WTC11 (cell line): ENCODE results near the gene PIAS2. TPM values are rescaled to one million over a fixed set of nuclear protein-coding genes. Genes with fewer than 3 reads are reported as not detected.

Experiments
- ATAC-seq: fragments of 200-7000 bp; cut with Tn5 transposase; 2 replicates; pipeline ENCODE4 v1.10.0; 2021; ENCODE audit warnings: mild to moderate bottlenecking, moderate library complexity
- CTCF ChIA-PET: fragments of 300-600 bp; sonication (Branson Sonifier 250); formaldehyde crosslinking; loops from one replicate; lab custom pipeline; 2021; ENCODE audit warnings: antibody characterized with exemption; lab: Charles Lee
- POLR2A ChIA-PET: fragments of 350-600 bp; sonication (Branson Sonifier 250); formaldehyde crosslinking; loops from one replicate; lab custom pipeline; 2021; ENCODE audit warnings: antibody characterized with exemption; lab: Charles Lee
- DNase-seq: peaks from one replicate; pipeline ENCODE4 v3.0.0; 2021; ENCODE audit warnings: low spot score
- H3K27ac Mint-ChIP-seq: 2 replicates; pipeline ENCODE4 v1.8.0; 2021; ENCODE audit warnings: mixed read lengths
- H3K27me3 Mint-ChIP-seq: 2 replicates; pipeline ENCODE4 v1.8.0; 2021; ENCODE audit warnings: low read depth, mild to moderate bottlenecking, moderate library complexity, mixed read lengths
- H3K36me3 Mint-ChIP-seq: 2 replicates; pipeline ENCODE4 v1.8.0; 2021; ENCODE audit warnings: mixed read lengths
- H3K4me1 Mint-ChIP-seq: 2 replicates; pipeline ENCODE4 v1.8.0; 2022; ENCODE audit warnings: mixed read lengths
- H3K4me3 Mint-ChIP-seq: 2 replicates; pipeline ENCODE4 v1.8.0; 2021; ENCODE audit warnings: mild to moderate bottlenecking, moderate library complexity, mixed read lengths
- H3K9me3 Mint-ChIP-seq: 2 replicates; pipeline ENCODE4 v1.8.0; 2021; ENCODE audit warnings: mixed read lengths
- FOXK1 ChIP-seq: sonication (generic); formaldehyde crosslinking; IDR thresholded peaks from 2 replicates; pipeline ENCODE4 v1.8.0; 2022; ENCODE audit warnings: mild to moderate bottlenecking, moderate library complexity, missing genetic modification reagents
- FOXP1 ChIP-seq: sonication (generic); formaldehyde crosslinking; IDR thresholded peaks from 2 replicates; pipeline ENCODE4 v1.8.0; 2022; ENCODE audit warnings: missing genetic modification reagents, mild to moderate bottlenecking, moderate library complexity, borderline replicate concordance
- GRHL2 ChIP-seq: fragments of 250-450 bp; sonication (Bioruptor Pico); IDR thresholded peaks from 2 replicates; pipeline ENCODE4 v1.8.0; 2022; ENCODE audit warnings: mild to moderate bottlenecking, moderate library complexity; ENCODE audit not compliant: insufficient replicate concordance, severe bottlenecking
- GTF2I ChIP-seq: fragments of 250-450 bp; sonication (Bioruptor Pico); conservative IDR thresholded peaks from 2 replicates; pipeline ENCODE4 v1.4.0; 2021; ENCODE audit warnings: mild to moderate bottlenecking
- NFYB ChIP-seq: sonication (generic); formaldehyde crosslinking; conservative IDR thresholded peaks from 2 replicates; pipeline ENCODE4 v1.8.0; 2022; ENCODE audit warnings: low read depth, missing genetic modification reagents
- SMAD3 ChIP-seq: sonication (generic); formaldehyde crosslinking; IDR thresholded peaks from 2 replicates; pipeline ENCODE4 v1.8.0; 2022; ENCODE audit warnings: missing genetic modification reagents, mild to moderate bottlenecking, borderline replicate concordance
- TEAD1 ChIP-seq: sonication (generic); formaldehyde crosslinking; IDR thresholded peaks from 2 replicates; pipeline ENCODE4 v1.8.0; 2022; ENCODE audit warnings: mild to moderate bottlenecking, missing genetic modification reagents
- TEAD4 ChIP-seq: sonication (generic); formaldehyde crosslinking; IDR thresholded peaks from 2 replicates; pipeline ENCODE4 v1.8.0; 2022; ENCODE audit warnings: mild to moderate bottlenecking, missing genetic modification reagents
- ZBTB21 ChIP-seq: sonication (generic); formaldehyde crosslinking; IDR thresholded peaks from 2 replicates; pipeline ENCODE4 v1.8.1; 2023; ENCODE audit warnings: mild to moderate bottlenecking, missing genetic modification reagents, borderline replicate concordance
- ZNF232 ChIP-seq: sonication (generic); formaldehyde crosslinking; IDR thresholded peaks from 2 replicates; pipeline ENCODE4 v1.8.0; 2022; ENCODE audit warnings: mild to moderate bottlenecking, missing genetic modification reagents
- total RNA-seq: library from RNA; stranded (reverse); gene quantifications from 3 replicates; pipeline ENCODE4 v1.2.3, GENCODE V29; 2021
- TF ChIP-seq, protein P1 (sequence below): sonication (generic); formaldehyde crosslinking; IDR thresholded peaks from 2 replicates; pipeline ENCODE4 v1.8.0; 2023; ENCODE audit warnings: missing genetic modification reagents, mild to moderate bottlenecking, borderline replicate concordance
- TF ChIP-seq, protein P2 (sequence below): sonication (generic); formaldehyde crosslinking; IDR thresholded peaks from 2 replicates; pipeline ENCODE4 v1.8.1; 2023; ENCODE audit warnings: mild to moderate bottlenecking, missing genetic modification reagents, moderate library complexity
- TF ChIP-seq, protein P3 (sequence below): sonication (generic); formaldehyde crosslinking; IDR thresholded peaks from 2 replicates; pipeline ENCODE4 v1.8.0; 2022; ENCODE audit warnings: mild to moderate bottlenecking, missing genetic modification reagents
- TF ChIP-seq, protein P4 (sequence below): sonication (generic); formaldehyde crosslinking; IDR thresholded peaks from 2 replicates; pipeline ENCODE4 v1.8.1; 2023; ENCODE audit warnings: mild to moderate bottlenecking, missing genetic modification reagents, borderline replicate concordance

The PIAS2 gene
- total RNA-seq, 1 experiment from 2014 or later = 50.7 TPM

DNA sequence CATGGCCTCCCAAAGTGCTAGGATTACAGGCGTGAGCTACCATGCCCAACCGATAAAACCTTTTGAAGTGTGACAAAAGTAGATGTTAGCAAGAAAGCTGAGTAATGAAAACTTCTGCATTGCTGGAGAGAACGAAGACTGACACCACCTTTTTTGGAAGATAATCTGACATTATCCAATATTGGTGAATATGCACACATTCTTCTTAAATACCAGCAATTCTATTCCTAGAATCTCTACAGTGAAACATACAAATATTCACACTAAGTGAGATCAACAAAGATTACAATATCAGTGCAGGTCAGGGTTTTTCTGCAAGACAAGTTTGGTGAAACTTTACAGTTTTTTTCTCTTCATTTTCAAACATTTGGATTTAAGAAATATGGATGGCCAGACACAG, 7.8 kb downstream of the PIAS2 start:
- H3K9me3 Mint-ChIP-seq = peaks cover 15% of the 10 kb centered on the region
- peaks cover 51% of the 10 kb centered on the region for H3K4me1 Mint-ChIP-seq
- CTCF ChIA-PET = no interaction called here
- H3K27ac Mint-ChIP-seq = peak overlapping the region; percentile 20; the same call in 1 of the 2 replicates
- TF ChIP-seq, protein P1, sequence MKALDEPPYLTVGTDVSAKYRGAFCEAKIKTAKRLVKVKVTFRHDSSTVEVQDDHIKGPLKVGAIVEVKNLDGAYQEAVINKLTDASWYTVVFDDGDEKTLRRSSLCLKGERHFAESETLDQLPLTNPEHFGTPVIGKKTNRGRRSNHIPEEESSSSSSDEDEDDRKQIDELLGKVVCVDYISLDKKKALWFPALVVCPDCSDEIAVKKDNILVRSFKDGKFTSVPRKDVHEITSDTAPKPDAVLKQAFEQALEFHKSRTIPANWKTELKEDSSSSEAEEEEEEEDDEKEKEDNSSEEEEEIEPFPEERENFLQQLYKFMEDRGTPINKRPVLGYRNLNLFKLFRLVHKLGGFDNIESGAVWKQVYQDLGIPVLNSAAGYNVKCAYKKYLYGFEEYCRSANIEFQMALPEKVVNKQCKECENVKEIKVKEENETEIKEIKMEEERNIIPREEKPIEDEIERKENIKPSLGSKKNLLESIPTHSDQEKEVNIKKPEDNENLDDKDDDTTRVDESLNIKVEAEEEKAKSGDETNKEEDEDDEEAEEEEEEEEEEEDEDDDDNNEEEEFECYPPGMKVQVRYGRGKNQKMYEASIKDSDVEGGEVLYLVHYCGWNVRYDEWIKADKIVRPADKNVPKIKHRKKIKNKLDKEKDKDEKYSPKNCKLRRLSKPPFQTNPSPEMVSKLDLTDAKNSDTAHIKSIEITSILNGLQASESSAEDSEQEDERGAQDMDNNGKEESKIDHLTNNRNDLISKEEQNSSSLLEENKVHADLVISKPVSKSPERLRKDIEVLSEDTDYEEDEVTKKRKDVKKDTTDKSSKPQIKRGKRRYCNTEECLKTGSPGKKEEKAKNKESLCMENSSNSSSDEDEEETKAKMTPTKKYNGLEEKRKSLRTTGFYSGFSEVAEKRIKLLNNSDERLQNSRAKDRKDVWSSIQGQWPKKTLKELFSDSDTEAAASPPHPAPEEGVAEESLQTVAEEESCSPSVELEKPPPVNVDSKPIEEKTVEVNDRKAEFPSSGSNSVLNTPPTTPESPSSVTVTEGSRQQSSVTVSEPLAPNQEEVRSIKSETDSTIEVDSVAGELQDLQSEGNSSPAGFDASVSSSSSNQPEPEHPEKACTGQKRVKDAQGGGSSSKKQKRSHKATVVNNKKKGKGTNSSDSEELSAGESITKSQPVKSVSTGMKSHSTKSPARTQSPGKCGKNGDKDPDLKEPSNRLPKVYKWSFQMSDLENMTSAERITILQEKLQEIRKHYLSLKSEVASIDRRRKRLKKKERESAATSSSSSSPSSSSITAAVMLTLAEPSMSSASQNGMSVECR (CRISPR knock-in tag) = no peak
- TF ChIP-seq, protein P2, sequence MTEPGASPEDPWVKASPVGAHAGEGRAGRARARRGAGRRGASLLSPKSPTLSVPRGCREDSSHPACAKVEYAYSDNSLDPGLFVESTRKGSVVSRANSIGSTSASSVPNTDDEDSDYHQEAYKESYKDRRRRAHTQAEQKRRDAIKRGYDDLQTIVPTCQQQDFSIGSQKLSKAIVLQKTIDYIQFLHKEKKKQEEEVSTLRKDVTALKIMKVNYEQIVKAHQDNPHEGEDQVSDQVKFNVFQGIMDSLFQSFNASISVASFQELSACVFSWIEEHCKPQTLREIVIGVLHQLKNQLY (CRISPR knock-in tag) = no peak
- TF ChIP-seq ZNF232 (CRISPR knock-in tag) (no peak), NFYB (CRISPR knock-in tag) (no peak), ZBTB21 (CRISPR knock-in tag) (no peak), TEAD1 (no peak), FOXP1 (CRISPR knock-in tag) (no peak)
- TF ChIP-seq, protein P3, sequence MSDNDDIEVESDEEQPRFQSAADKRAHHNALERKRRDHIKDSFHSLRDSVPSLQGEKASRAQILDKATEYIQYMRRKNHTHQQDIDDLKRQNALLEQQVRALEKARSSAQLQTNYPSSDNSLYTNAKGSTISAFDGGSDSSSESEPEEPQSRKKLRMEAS (CRISPR knock-in tag) = no peak
- TF ChIP-seq, protein P4, sequence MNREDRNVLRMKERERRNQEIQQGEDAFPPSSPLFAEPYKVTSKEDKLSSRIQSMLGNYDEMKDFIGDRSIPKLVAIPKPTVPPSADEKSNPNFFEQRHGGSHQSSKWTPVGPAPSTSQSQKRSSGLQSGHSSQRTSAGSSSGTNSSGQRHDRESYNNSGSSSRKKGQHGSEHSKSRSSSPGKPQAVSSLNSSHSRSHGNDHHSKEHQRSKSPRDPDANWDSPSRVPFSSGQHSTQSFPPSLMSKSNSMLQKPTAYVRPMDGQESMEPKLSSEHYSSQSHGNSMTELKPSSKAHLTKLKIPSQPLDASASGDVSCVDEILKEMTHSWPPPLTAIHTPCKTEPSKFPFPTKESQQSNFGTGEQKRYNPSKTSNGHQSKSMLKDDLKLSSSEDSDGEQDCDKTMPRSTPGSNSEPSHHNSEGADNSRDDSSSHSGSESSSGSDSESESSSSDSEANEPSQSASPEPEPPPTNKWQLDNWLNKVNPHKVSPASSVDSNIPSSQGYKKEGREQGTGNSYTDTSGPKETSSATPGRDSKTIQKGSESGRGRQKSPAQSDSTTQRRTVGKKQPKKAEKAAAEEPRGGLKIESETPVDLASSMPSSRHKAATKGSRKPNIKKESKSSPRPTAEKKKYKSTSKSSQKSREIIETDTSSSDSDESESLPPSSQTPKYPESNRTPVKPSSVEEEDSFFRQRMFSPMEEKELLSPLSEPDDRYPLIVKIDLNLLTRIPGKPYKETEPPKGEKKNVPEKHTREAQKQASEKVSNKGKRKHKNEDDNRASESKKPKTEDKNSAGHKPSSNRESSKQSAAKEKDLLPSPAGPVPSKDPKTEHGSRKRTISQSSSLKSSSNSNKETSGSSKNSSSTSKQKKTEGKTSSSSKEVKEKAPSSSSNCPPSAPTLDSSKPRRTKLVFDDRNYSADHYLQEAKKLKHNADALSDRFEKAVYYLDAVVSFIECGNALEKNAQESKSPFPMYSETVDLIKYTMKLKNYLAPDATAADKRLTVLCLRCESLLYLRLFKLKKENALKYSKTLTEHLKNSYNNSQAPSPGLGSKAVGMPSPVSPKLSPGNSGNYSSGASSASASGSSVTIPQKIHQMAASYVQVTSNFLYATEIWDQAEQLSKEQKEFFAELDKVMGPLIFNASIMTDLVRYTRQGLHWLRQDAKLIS (CRISPR knock-in tag) = no peak
- ATAC-seq (no peak), DNase-seq (no peak)
- H3K36me3 Mint-ChIP-seq = peaks cover 30% of the 10 kb centered on the region
- POLR2A ChIA-PET = no interaction called here
- no peaks in the 10 kb centered on the region for H3K27me3 Mint-ChIP-seq
- H3K4me3 Mint-ChIP-seq = no peak overlapping the region

DNA sequence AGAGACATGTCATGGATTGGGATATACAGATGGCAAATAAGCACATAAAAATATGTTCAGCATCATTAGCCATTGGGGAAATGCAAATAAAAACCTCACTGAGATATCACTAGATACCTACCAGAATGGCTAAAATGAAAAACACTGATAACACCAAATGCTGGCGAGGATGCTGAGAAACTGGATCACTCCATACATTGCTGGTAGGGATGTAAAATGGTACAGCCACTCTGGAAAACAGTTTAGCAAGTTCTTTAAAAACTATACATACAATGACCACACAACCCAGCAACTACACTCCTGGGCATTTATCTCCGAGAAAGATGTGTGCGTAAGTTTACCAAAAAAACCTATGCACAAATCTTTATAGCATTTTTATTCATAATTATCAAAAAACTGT, 13.9 kb downstream of the PIAS2 start:
- H3K9me3 Mint-ChIP-seq = peaks cover 15% of the 10 kb centered on the region
- peaks cover 40% of the 10 kb centered on the region for H3K36me3 Mint-ChIP-seq
- ATAC-seq (no peak), DNase-seq (no peak)
- ChIA-PET CTCF (no interaction called here), POLR2A (no interaction called here)
- no peaks in the 10 kb centered on the region for H3K27me3 Mint-ChIP-seq
- no peak for TF ChIP-seq FOXP1 (CRISPR knock-in tag)
- no peak for TF ChIP-seq GRHL2 (CRISPR knock-in tag)
- 0 out of 2 replicates have a peak, but pooled peaks have one; percentile 55 for TF ChIP-seq GTF2I (CRISPR knock-in tag)
- no peak for TF ChIP-seq SMAD3
- TF ChIP-seq FOXK1 (CRISPR knock-in tag) = no peak
- TF ChIP-seq TEAD4 (CRISPR knock-in tag) = no peak
- H3K27ac Mint-ChIP-seq = peak overlapping the region; percentile 15
- peaks cover 26% of the 10 kb centered on the region for H3K4me1 Mint-ChIP-seq
- no peak overlapping the region for H3K4me3 Mint-ChIP-seq
